IMR-90 (cell line): ENCODE data around the gene MEGF9. TPM values are rescaled to one million over a fixed set of nuclear protein-coding genes. Genes with fewer than 3 reads are reported as not detected.

Experiments used
- ATAC-seq: fragments of 200-7000 bp; cut with Tn5 transposase; 2 replicates; pipeline ENCODE4 v1.9.1; 2020; ENCODE audit warnings: low read depth, mild to moderate bottlenecking, moderate library complexity
- BruUV-seq: library from RNA; stranded (reverse); fragments of 400-500 nt; replicated peaks from 2 replicates; lab custom pipeline; 2021; lab: Mats Ljungman, UMichigan
- CTCF ChIA-PET: fragments of 300-600 bp; formaldehyde crosslinking; extraction: SDS; loops from one replicate; lab custom pipeline; 2021; ENCODE audit warnings: antibody characterized with exemption; lab: Yijun Ruan, JAX
- POLR2A ChIA-PET: fragments of 300-600 bp; sonication (Branson Sonifier 250); formaldehyde crosslinking; loops from one replicate; lab custom pipeline; 2022; ENCODE audit warnings: antibody characterized with exemption; ENCODE audit not compliant: unreplicated experiment; lab: Charles Lee
- DNase-seq: peaks from one replicate; pipeline ENCODE4 v3.0.0; 2013
- H2AFZ ChIP-seq: replicated peaks from 2 replicates; pipeline ENCODE3; 2013; ENCODE audit warnings: low read length, mild to moderate bottlenecking; ENCODE audit not compliant: poor library complexity
- H2AK5ac ChIP-seq: 2 replicates; pipeline ENCODE4 v1.6.1; 2013; ENCODE audit warnings: low read depth, low read length, inconsistent platforms
- H2AK9ac ChIP-seq: replicated peaks from 2 replicates; pipeline ENCODE3; 2013; ENCODE audit warnings: mild to moderate bottlenecking, low read depth, low read length, moderate library complexity; ENCODE audit not compliant: poor library complexity
- H2BK120ac ChIP-seq: 2 replicates; pipeline ENCODE4 v1.6.1; 2013; ENCODE audit warnings: low read depth, low read length, inconsistent platforms
- H2BK15ac ChIP-seq: 3 replicates; pipeline ENCODE4 v1.6.1; 2013; ENCODE audit warnings: low read depth, low read length, inconsistent platforms
- H2BK20ac ChIP-seq: 2 replicates; pipeline ENCODE4 v1.6.1; 2013; ENCODE audit warnings: low read depth, mild to moderate bottlenecking, inconsistent platforms, low read length, moderate library complexity
- H2BK5ac ChIP-seq: 2 replicates; pipeline ENCODE4 v1.6.1; 2013; ENCODE audit warnings: mild to moderate bottlenecking, low read depth, low read length, inconsistent platforms; ENCODE audit not compliant: poor library complexity, severe bottlenecking
- H3K14ac ChIP-seq: replicated peaks from 2 replicates; pipeline ENCODE4 v1.6.1; 2013; ENCODE audit warnings: low read depth, low read length, inconsistent platforms
- H3K18ac ChIP-seq: 2 replicates; pipeline ENCODE4 v1.6.1; 2013; ENCODE audit warnings: low read depth, low read length, control low read depth
- H3K23ac ChIP-seq: 2 replicates; pipeline ENCODE4 v1.6.1; 2013; ENCODE audit warnings: low read depth, low read length, inconsistent platforms
- H3K27ac ChIP-seq: 2 replicates; pipeline ENCODE4 v1.5.1; 2013; ENCODE audit warnings: mild to moderate bottlenecking, control low read depth, low read length; ENCODE audit not compliant: insufficient read depth
- H3K27me3 ChIP-seq: 2 replicates; pipeline ENCODE4 v1.6.1; 2013; ENCODE audit warnings: low read length; ENCODE audit not compliant: control insufficient read depth, insufficient read depth
- H3K36me3 ChIP-seq: 2 replicates; pipeline ENCODE4 v1.6.1; 2013; ENCODE audit warnings: low read length, mixed read lengths; ENCODE audit not compliant: control insufficient read depth, insufficient read depth
- H3K4ac ChIP-seq: 2 replicates; pipeline ENCODE4 v1.6.1; 2013; ENCODE audit warnings: low read depth, low read length, inconsistent platforms
- H3K4me1 ChIP-seq: 2 replicates; pipeline ENCODE4 v1.6.1; 2013; ENCODE audit warnings: low read length, mixed read lengths; ENCODE audit not compliant: control insufficient read depth, insufficient read depth
- H3K4me2 ChIP-seq: 2 replicates; pipeline ENCODE4 v1.6.1; 2013; ENCODE audit warnings: low read depth, mild to moderate bottlenecking, control low read depth, low read length, moderate library complexity
- H3K4me3 ChIP-seq: 2 replicates; pipeline ENCODE4 v1.5.1; 2013; ENCODE audit warnings: low read depth, mild to moderate bottlenecking, control low read depth, low read length, moderate library complexity; ENCODE audit not compliant: insufficient read depth
- H3K56ac ChIP-seq: 2 replicates; pipeline ENCODE4 v1.6.1; 2013; ENCODE audit warnings: low read length, inconsistent platforms; ENCODE audit not compliant: insufficient read depth; ENCODE audit errors: extremely low read depth
- H3K79me1 ChIP-seq, 2 experiments: 2 replicates each; pipeline ENCODE4 v1.6.1; 2013; ENCODE audit warnings: low read length in 2 of 2, inconsistent platforms in 1 of 2, low read depth in 1 of 2
- H3K9ac ChIP-seq: 2 replicates; pipeline ENCODE4 v1.6.1; 2013; ENCODE audit warnings: low read depth, low read length, control low read depth
- H3K9me1 ChIP-seq: 2 replicates; pipeline ENCODE4 v1.6.1; 2013; ENCODE audit warnings: low read length, inconsistent platforms; ENCODE audit not compliant: insufficient read depth
- H3K9me3 ChIP-seq: 2 replicates; pipeline ENCODE4 v1.6.1; 2013; ENCODE audit warnings: low read length; ENCODE audit not compliant: control insufficient read depth, insufficient read depth
- H4K20me1 ChIP-seq: 2 replicates; pipeline ENCODE4 v1.6.1; 2013; ENCODE audit warnings: low read length, inconsistent platforms; ENCODE audit not compliant: insufficient read depth
- H4K5ac ChIP-seq: 2 replicates; pipeline ENCODE4 v1.6.1; 2013; ENCODE audit warnings: mild to moderate bottlenecking, low read depth, low read length, control low read depth
- H4K8ac ChIP-seq, 2 experiments: 2 replicates each; pipeline ENCODE4 v1.6.1; 2013; ENCODE audit warnings: low read depth in 2 of 2, low read length in 2 of 2, control low read depth in 1 of 2, inconsistent platforms in 1 of 2
- H4K91ac ChIP-seq: 2 replicates; pipeline ENCODE4 v1.6.1; 2013; ENCODE audit warnings: low read depth, low read length, inconsistent platforms; ENCODE audit not compliant: insufficient read depth
- CEBPB ChIP-seq: IDR thresholded peaks from 2 replicates; pipeline ENCODE4 v1.6.1; 2012; ENCODE audit warnings: low read depth, low read length, improper control_type of control experiment
- FOS ChIP-seq: fragments of 150-350 bp; IDR thresholded peaks from 2 replicates; pipeline ENCODE4 v1.6.1; 2016; ENCODE audit warnings: low read depth, low read length
- NFE2L2 ChIP-seq: fragments of 150-350 bp; IDR thresholded peaks from 2 replicates; pipeline ENCODE4 v1.6.1; 2016; ENCODE audit warnings: low read depth, mild to moderate bottlenecking, low read length
- USF2 ChIP-seq: fragments of 150-350 bp; IDR thresholded peaks from 2 replicates; pipeline ENCODE4 v1.6.1; 2017; ENCODE audit warnings: mild to moderate bottlenecking, antibody characterized with exemption, low read length, low read depth
- whole genome bisulfite sequencing, 2 experiments: methylation state at CpG; one replicate each; pipeline versions ENCODE4 v1.1.5 to v1.1.7; 2013; ENCODE audit warnings: missing lambda C conversion rate in 2 of 2; ENCODE audit not compliant: insufficient read length in 1 of 2; ENCODE audit errors: extremely low coverage in 2 of 2; 5-methylcytosine and 5-hydroxymethylcytosine counted together
- dilution Hi-C: fragments of 300-500 bp; cut with HindIII; formaldehyde crosslinking; loops from one replicate; pipeline ENCODE4 v1.14.3; 2018; ENCODE audit warnings: low sequenced_read_pairs; ENCODE audit not compliant: unreplicated experiment
- in situ Hi-C: fragments of 300-500 bp; cut with MboI; formaldehyde crosslinking; loops from 3 replicates; pipeline ENCODE4 v1.14.3; 2019; ENCODE audit warnings: low sequenced_read_pairs, inconsistent platforms, mixed read lengths
- intact Hi-C: fragments of 100-400 bp; cut with micrococcal nuclease; formaldehyde crosslinking; loops from 2 replicates; pipeline ENCODE4 v1.10.0; 2022
- polyA plus RNA-seq, 3 experiments: library from polyadenylated mRNA; depleted of rRNA; stranded (reverse); fragments of >200 nt; gene quantifications; 2 replicates each; pipeline ENCODE4 v1.2.3, GENCODE V29; 2012; ENCODE audit warnings: low replicate concordance in 1 of 3
- total RNA-seq: library from RNA; depleted of rRNA; stranded (reverse); fragments of >200 nt; gene quantifications from 2 replicates; pipeline ENCODE4 v1.2.3, GENCODE V29; 2012

Gene MEGF9
- total and polyA plus RNA-seq, 2 of the 4 experiments (the other 2 are of a cell fraction), result 3.4 TPM

GRCh38 chr9:120583958-120584369, 130.3 kb downstream of the MEGF9 start:
- H3K56ac ChIP-seq, result no peak overlapping the region
- CTCF ChIA-PET, result no interaction called here
- peak overlapping the region; percentile 32 to 76; a peak in 2 of 4 replicates for H4K8ac ChIP-seq
- H4K20me1 ChIP-seq, result no peaks in the 10 kb centered on the region
- BruUV-seq, result no TSS peak
- TF ChIP-seq CEBPB, result 0 out of 2 replicates have a peak, but pooled peaks have one; percentile 6
- TF ChIP-seq USF2, result no peak
- TF ChIP-seq NFE2L2, result 0 out of 2 replicates have a peak, but pooled peaks have one; percentile 8
- TF ChIP-seq FOS, result 0 out of 2 replicates have a peak, but pooled peaks have one; percentile 25
- no peaks in the 10 kb centered on the region for H3K9me3 ChIP-seq
- peak overlapping the region; percentile 58; the same call in 1 of the 2 replicates for H3K27ac ChIP-seq
- H3K27me3 ChIP-seq, result no peaks in the 10 kb centered on the region
- in situ Hi-C loops (no loop called here), dilution Hi-C loops (no loop called here), intact Hi-C loops (no loop called here)
- peak overlapping the region; percentile 60 for H2AFZ ChIP-seq
- no peak overlapping the region for H2BK20ac ChIP-seq
- 100% methylated on average over 1 of the region's 3 CpGs; no CpG with 5 or more reads in 1 of the 2 experiments for WGBS, 2 experiments
- H2BK15ac ChIP-seq, result peak overlapping the region; percentile 15; the same call in 1 of the 3 replicates
- H3K9me1 ChIP-seq, result peaks cover 8% of the 10 kb centered on the region
- H2BK5ac ChIP-seq, result peak overlapping the region; percentile 25
- H3K18ac ChIP-seq, result peak overlapping the region; percentile 64
- peaks cover 8 to 13% of the 10 kb centered on the region in 2 experiments; a peak in 3 of 4 replicates for H3K79me1 ChIP-seq
- 0 out of 2 replicates have a peak overlapping the region, but pooled peaks have one; percentile 11 for H3K14ac ChIP-seq
- no peak overlapping the region for H3K9ac ChIP-seq
- H2BK120ac ChIP-seq, result peak overlapping the region; percentile 62; the same call in 1 of the 2 replicates
- no peak overlapping the region; the same call in 1 of the 2 replicates for H3K23ac ChIP-seq
- H4K5ac ChIP-seq, result peak overlapping the region; percentile 77
- H3K36me3 ChIP-seq, result no peaks in the 10 kb centered on the region
- 0 out of 2 replicates have a peak, but pooled peaks have one; percentile 4 for ATAC-seq
- H3K4me3 ChIP-seq, result no peak overlapping the region
- H3K4me1 ChIP-seq, result peaks cover 2% of the 10 kb centered on the region
- peak overlapping the region; percentile 0; the same call in 1 of the 2 replicates for H3K4me2 ChIP-seq
- H4K91ac ChIP-seq, result no peak overlapping the region
- no peak overlapping the region for H2AK9ac ChIP-seq
- DNase-seq, result peak; percentile 93
- no peak overlapping the region for H3K4ac ChIP-seq
- H2AK5ac ChIP-seq, result no peak overlapping the region
- POLR2A ChIA-PET, result interaction anchor here (0.5 kb wide), 1 partner anchor 131 kb away, joined by 3 read pairs; no protein-coding TSS in a partner anchor
